Hepatocyte (in vitro differentiated cells): ENCODE data around the gene C1orf116. TPM values are rescaled to one million over a fixed set of nuclear protein-coding genes. Genes with fewer than 3 reads are reported as not detected.

Source experiments
- DNase-seq: peaks from one replicate; pipeline ENCODE4 v3.0.0-alpha.2; 2016; ENCODE audit warnings: low spot score
- H2AFZ ChIP-seq: fragments of 200-600 bp; sonication (generic); 2 replicates; pipeline ENCODE4 v1.6.0; 2016; ENCODE audit warnings: antibody characterized with exemption, mild to moderate bottlenecking
- H3K27ac ChIP-seq: fragments of 200-600 bp; sonication (generic); 2 replicates; pipeline ENCODE4 v1.5.1; 2016; ENCODE audit warnings: mild to moderate bottlenecking
- H3K27me3 ChIP-seq: fragments of 200-600 bp; sonication (generic); 2 replicates; pipeline ENCODE4 v1.6.1; 2016
- H3K36me3 ChIP-seq: fragments of 200-600 bp; sonication (generic); replicated peaks from 2 replicates; pipeline ENCODE4 v1.5.1; 2016; ENCODE audit warnings: low read depth; ENCODE audit not compliant: insufficient read depth
- H3K4me1 ChIP-seq: fragments of 200-600 bp; sonication (generic); 2 replicates; pipeline ENCODE4 v1.5.1; 2016; ENCODE audit warnings: mild to moderate bottlenecking, moderate library complexity; ENCODE audit not compliant: insufficient read depth
- H3K4me2 ChIP-seq: fragments of 200-600 bp; sonication (generic); 2 replicates; pipeline ENCODE4 v1.6.0; 2016
- H3K4me3 ChIP-seq: fragments of 200-600 bp; sonication (generic); 2 replicates; pipeline ENCODE4 v1.5.1; 2016; ENCODE audit warnings: mild to moderate bottlenecking
- H3K79me2 ChIP-seq: fragments of 200-600 bp; sonication (generic); 2 replicates; pipeline ENCODE4 v1.6.0; 2017; ENCODE audit warnings: mild to moderate bottlenecking
- H3K9me2 ChIP-seq: fragments of 200-600 bp; sonication (generic); replicated peaks from 2 replicates; pipeline ENCODE4 v1.6.0; 2017; ENCODE audit warnings: mild to moderate bottlenecking; ENCODE audit not compliant: insufficient read depth
- H3K9me3 ChIP-seq: fragments of 200-600 bp; sonication (generic); 2 replicates; pipeline ENCODE4 v1.5.1; 2016; ENCODE audit warnings: low read depth, mild to moderate bottlenecking
- H4K20me1 ChIP-seq: fragments of 200-600 bp; sonication (generic); 2 replicates; pipeline ENCODE4 v1.6.0; 2016; ENCODE audit warnings: mild to moderate bottlenecking; ENCODE audit not compliant: insufficient read depth, poor library complexity, severe bottlenecking
- CTCF ChIP-seq: fragments of 200-600 bp; sonication (generic); IDR thresholded peaks from 2 replicates; pipeline ENCODE4 v1.5.1; 2016; ENCODE audit warnings: antibody characterized with exemption, mild to moderate bottlenecking; ENCODE audit not compliant: poor library complexity
- EZH2 ChIP-seq: fragments of 200-600 bp; sonication (generic); IDR thresholded peaks from 2 replicates; pipeline ENCODE4 v1.6.1; 2016; ENCODE audit warnings: antibody characterized with exemption, mild to moderate bottlenecking, borderline replicate concordance
- EZH2phosphoT487 ChIP-seq: fragments of 200-600 bp; sonication (generic); IDR thresholded peaks from one replicate; pipeline ENCODE4 v1.6.1; 2018; ENCODE audit warnings: antibody characterized with exemption, mild to moderate bottlenecking, low read depth, moderate library complexity; ENCODE audit not compliant: unreplicated experiment, severe bottlenecking
- WGBS: methylation state at CpG from one replicate; pipeline ENCODE4 v1.1.6; 2016; ENCODE audit warnings: low lambda C conversion rate; ENCODE audit errors: missing lambda C conversion rate; 5-methylcytosine and 5-hydroxymethylcytosine counted together
- polyA plus RNA-seq: library from polyadenylated mRNA; unstranded; fragments of >200 nt; fragmentation: Nextera tagmentation; extraction: Ambion mirVana; gene quantifications from 2 replicates; pipeline ENCODE4 v1.2.1, GENCODE V29; 2016
- total RNA-seq: library from RNA; depleted of rRNA; stranded (reverse); fragments of >200 nt; gene quantifications from 2 replicates; pipeline ENCODE4 v1.2.3, GENCODE V29; 2014

Gene C1orf116
- total and polyA plus RNA-seq, 2 experiments from 2014 or later = 15.7 to 18.3 TPM

- no peak overlapping the region for H3K4me3 ChIP-seq
- H3K36me3 ChIP-seq = no peaks in the 10 kb centered on the region
- H3K4me2 ChIP-seq = no peak overlapping the region
- DNase-seq = no peak
- no peak overlapping the region for H3K27ac ChIP-seq
- no peaks in the 10 kb centered on the region for H4K20me1 ChIP-seq
- no peaks in the 10 kb centered on the region for H3K4me1 ChIP-seq
- no peaks in the 10 kb centered on the region for H3K27me3 ChIP-seq
- WGBS = 96% methylated on average over 5 of the region's 5 CpGs
- H2AFZ ChIP-seq = no peak overlapping the region
- no peaks in the 10 kb centered on the region for H3K9me3 ChIP-seq
- H3K79me2 ChIP-seq = peaks cover 2% of the 10 kb centered on the region
- TF ChIP-seq EZH2 (no peak), CTCF (no peak), EZH2phosphoT487 (no peak)
- H3K9me2 ChIP-seq = no peaks in the 10 kb centered on the region
These were observed 30.5 kb upstream of the C1orf116 start for GRCh38 chr1:207063014-207063413.

GRCh38 chr1:207062058-207062457, 29.5 kb upstream of the C1orf116 start:
- Histone ChIP-seq H2AFZ (no peak overlapping the region), H3K36me3 (no peaks in the 10 kb centered on the region), H3K4me2 (no peak overlapping the region), H3K4me1 (no peaks in the 10 kb centered on the region), H3K9me2 (no peaks in the 10 kb centered on the region), H3K27ac (no peak overlapping the region), H4K20me1 (no peaks in the 10 kb centered on the region), H3K79me2 (peaks cover 3% of the 10 kb centered on the region), H3K9me3 (no peaks in the 10 kb centered on the region), H3K27me3 (no peaks in the 10 kb centered on the region), H3K4me3 (no peak overlapping the region)
- no peak for DNase-seq
- WGBS = 83% methylated on average over 1 of the region's 1 CpG
- TF ChIP-seq CTCF (no peak), EZH2phosphoT487 (no peak), EZH2 (no peak)

- H3K4me2 ChIP-seq = no peak overlapping the region
- no peaks in the 10 kb centered on the region for H3K36me3 ChIP-seq
- no peaks in the 10 kb centered on the region for H3K9me2 ChIP-seq
- H3K9me3 ChIP-seq = no peaks in the 10 kb centered on the region
- no peaks in the 10 kb centered on the region for H4K20me1 ChIP-seq
- no peak overlapping the region for H3K27ac ChIP-seq
- WGBS = 62% methylated on average over 3 of the region's 3 CpGs
- no peaks in the 10 kb centered on the region for H3K27me3 ChIP-seq
- H3K4me3 ChIP-seq = no peak overlapping the region
- peaks cover 3% of the 10 kb centered on the region for H3K79me2 ChIP-seq
- no peak for DNase-seq
- no peaks in the 10 kb centered on the region for H3K4me1 ChIP-seq
- TF ChIP-seq EZH2phosphoT487 (no peak), CTCF (no peak)
- H2AFZ ChIP-seq = no peak overlapping the region
These were observed 28.0 kb upstream of the C1orf116 start for GRCh38 chr1:207060596-207060995.

GRCh38 chr1:207059881-207060280, 27.3 kb upstream of the C1orf116 start:
- Histone ChIP-seq H3K27ac (no peak overlapping the region), H3K4me1 (no peaks in the 10 kb centered on the region), H3K4me2 (no peak overlapping the region), H3K9me3 (no peaks in the 10 kb centered on the region), H3K79me2 (peaks cover 3% of the 10 kb centered on the region), H3K27me3 (no peaks in the 10 kb centered on the region), H4K20me1 (no peaks in the 10 kb centered on the region), H3K36me3 (no peaks in the 10 kb centered on the region), H3K9me2 (no peaks in the 10 kb centered on the region), H3K4me3 (no peak overlapping the region), H2AFZ (no peak overlapping the region)
- DNase-seq = no peak
- 90% methylated on average over 4 of the region's 4 CpGs for WGBS
- no peak for TF ChIP-seq EZH2phosphoT487
- TF ChIP-seq EZH2 = no peak
- no peak for TF ChIP-seq CTCF
